ENCODE data around the gene TMEM221. TPM values are rescaled to one million over a fixed set of nuclear protein-coding genes. Genes with fewer than 3 reads are reported as not detected.

TMEM221 gene
- total RNA-seq, 1 donor from 2014 or later = 0.49 TPM

- intact Hi-C loops (cut with DNase I) = no loop called here
- no peaks in the 10 kb centered on the region for H3K4me1 ChIP-seq
- TF ChIP-seq POLR2AphosphoS5 (IDR thresholded peaks at IDR 0.05; ENCODE audit: insufficient read depth in 1 of 2, low read depth in 1 of 2) = no peak
- no peak for TF ChIP-seq CTCF (IDR thresholded peaks at IDR 0.05)
- no peak for TF ChIP-seq POLR2A (IDR thresholded peaks at IDR 0.05)
- no peaks in the 10 kb centered on the region for H3K36me3 ChIP-seq
- no peak overlapping the region for H3K27ac ChIP-seq
- no peak for DNase-seq (ENCODE audit: extremely low spot score in 2 of 2)
- no peaks in the 10 kb centered on the region for H3K9me3 ChIP-seq
- no peak overlapping the region for H3K4me3 ChIP-seq
- no peaks in the 10 kb centered on the region for H3K27me3 ChIP-seq
Measured at GRCh38 chr19:17436094-17436873, 12.2 kb downstream of the TMEM221 start.

- Histone ChIP-seq H3K27ac (no peak overlapping the region), H3K9me3 (no peaks in the 10 kb centered on the region), H3K4me1 (no peaks in the 10 kb centered on the region), H3K27me3 (no peaks in the 10 kb centered on the region), H3K36me3 (no peaks in the 10 kb centered on the region), H3K4me3 (no peak overlapping the region)
- DNase-seq (ENCODE audit: extremely low spot score in 2 of 2) = no peak
- intact Hi-C loops (cut with DNase I) = no loop called here
- no peak for TF ChIP-seq POLR2A (IDR thresholded peaks at IDR 0.05)
- TF ChIP-seq CTCF (IDR thresholded peaks at IDR 0.05) = no peak
- no peak for TF ChIP-seq POLR2AphosphoS5 (IDR thresholded peaks at IDR 0.05; ENCODE audit: insufficient read depth in 1 of 2, low read depth in 1 of 2)
Measured at GRCh38 chr19:17435218-17435617, 13.2 kb downstream of the TMEM221 start.

GRCh38 chr19:17431417-17431816 lies 17.1 kb downstream of the TMEM221 start:
- H3K36me3 ChIP-seq = no peaks in the 10 kb centered on the region
- intact Hi-C loops (cut with DNase I) = no loop called here
- H3K4me3 ChIP-seq = no peak overlapping the region
- H3K27me3 ChIP-seq = no peaks in the 10 kb centered on the region
- no peak for DNase-seq (ENCODE audit: extremely low spot score in 2 of 2)
- no peak overlapping the region for H3K27ac ChIP-seq
- no peaks in the 10 kb centered on the region for H3K9me3 ChIP-seq
- TF ChIP-seq CTCF (IDR thresholded peaks at IDR 0.05) = no peak
- TF ChIP-seq POLR2AphosphoS5 (IDR thresholded peaks at IDR 0.05; ENCODE audit: insufficient read depth in 1 of 2, low read depth in 1 of 2) = no peak
- TF ChIP-seq POLR2A (IDR thresholded peaks at IDR 0.05) = no peak
- H3K4me1 ChIP-seq = no peaks in the 10 kb centered on the region

- no peak for DNase-seq (ENCODE audit: extremely low spot score in 2 of 2)
- H3K9me3 ChIP-seq = no peaks in the 10 kb centered on the region
- intact Hi-C loops (cut with DNase I) = no loop called here
- no peaks in the 10 kb centered on the region for H3K27me3 ChIP-seq
- peaks cover 5% of the 10 kb centered on the region for H3K4me1 ChIP-seq
- no peaks in the 10 kb centered on the region for H3K36me3 ChIP-seq
- TF ChIP-seq CTCF (IDR thresholded peaks at IDR 0.05) (no peak), POLR2AphosphoS5 (IDR thresholded peaks at IDR 0.05; ENCODE audit: insufficient read depth in 1 of 2, low read depth in 1 of 2) (no peak), POLR2A (IDR thresholded peaks at IDR 0.05) (no peak)
- no peak overlapping the region for H3K27ac ChIP-seq
- H3K4me3 ChIP-seq = no peak overlapping the region
Measured at GRCh38 chr19:17429641-17430113, 18.8 kb downstream of the TMEM221 start.

- no peaks in the 10 kb centered on the region for H3K27me3 ChIP-seq
- H3K36me3 ChIP-seq = no peaks in the 10 kb centered on the region
- no peaks in the 10 kb centered on the region for H3K9me3 ChIP-seq
- intact Hi-C loops (cut with DNase I) = no loop called here
- DNase-seq (ENCODE audit: extremely low spot score in 2 of 2) = no peak
- TF ChIP-seq POLR2AphosphoS5 (IDR thresholded peaks at IDR 0.05; ENCODE audit: insufficient read depth in 1 of 2, low read depth in 1 of 2) = no peak
- no peak for TF ChIP-seq POLR2A (IDR thresholded peaks at IDR 0.05)
- TF ChIP-seq CTCF (IDR thresholded peaks at IDR 0.05) = no peak
- H3K27ac ChIP-seq = no peak overlapping the region
- no peak overlapping the region for H3K4me3 ChIP-seq
- peaks cover 15% of the 10 kb centered on the region for H3K4me1 ChIP-seq
Measured at GRCh38 chr19:17424743-17425365, 23.6 kb downstream of the TMEM221 start.
